Neuronal stem cell (in vitro differentiated cells): ENCODE measurements around the gene PDGFRA.
A peak's percentile ranks its signal among the peaks of the same experiment; 100 is the strongest.

ENCODE experiments used
- DNase-seq: peaks from one replicate; pipeline ENCODE4 v3.0.0-alpha.2; 2013; ENCODE audit warnings: low spot score
- H2AFZ ChIP-seq: one replicate; pipeline ENCODE4 v1.6.1; 2013; ENCODE audit warnings: mild to moderate bottlenecking, low read length, inconsistent platforms
- H2AK5ac ChIP-seq: 2 replicates; pipeline ENCODE4 v1.6.1; 2013; ENCODE audit warnings: low read depth, mild to moderate bottlenecking, inconsistent platforms, low read length, moderate library complexity, mixed read lengths
- H2BK120ac ChIP-seq: 2 replicates; pipeline ENCODE4 v1.6.1; 2013; ENCODE audit warnings: low read depth, mild to moderate bottlenecking, inconsistent platforms, low read length, moderate library complexity, mixed read lengths
- H2BK12ac ChIP-seq: one replicate; pipeline ENCODE4 v1.6.1; 2013; ENCODE audit warnings: low read length, inconsistent platforms
- H2BK15ac ChIP-seq: 2 replicates; pipeline ENCODE4 v1.6.1; 2013; ENCODE audit warnings: mild to moderate bottlenecking, low read length, inconsistent platforms, mixed read lengths
- H2BK5ac ChIP-seq: one replicate; pipeline ENCODE4 v1.6.1; 2013; ENCODE audit warnings: inconsistent platforms, mild to moderate bottlenecking, low read length, moderate library complexity
- H3K14ac ChIP-seq: one replicate; pipeline ENCODE4 v1.6.1; 2013; ENCODE audit warnings: low read length, inconsistent platforms
- H3K18ac ChIP-seq: 2 replicates; pipeline ENCODE4 v1.6.1; 2013; ENCODE audit warnings: low read length, inconsistent platforms
- H3K23ac ChIP-seq: 2 replicates; pipeline ENCODE4 v1.6.1; 2013; ENCODE audit warnings: low read depth, mild to moderate bottlenecking, mixed read lengths, low read length, inconsistent platforms; ENCODE audit not compliant: poor library complexity
- H3K27ac ChIP-seq: replicated peaks from 3 replicates; pipeline ENCODE4 v1.5.1; 2013; ENCODE audit warnings: low read length, inconsistent platforms
- H3K27me3 ChIP-seq, 3 experiments: 2 replicates each; pipeline ENCODE4 v1.6.1; 2013; ENCODE audit warnings: low read length in 3 of 3, mild to moderate bottlenecking in 2 of 3, inconsistent platforms in 1 of 3, low read depth in 1 of 3, mixed read lengths in 1 of 3, moderate library complexity in 1 of 3; ENCODE audit not compliant: control insufficient read depth in 3 of 3, insufficient read depth in 3 of 3
- H3K36me3 ChIP-seq, 2 donors: replicated peaks in 1 of 2; 2 replicates each; pipeline ENCODE4 v1.6.1; 2013; ENCODE audit warnings: low read length in 2 of 2; ENCODE audit not compliant: control insufficient read depth in 2 of 2, insufficient read depth in 2 of 2
- H3K4ac ChIP-seq: 2 replicates; pipeline ENCODE4 v1.6.1; 2013; ENCODE audit warnings: inconsistent platforms, mild to moderate bottlenecking, low read length, moderate library complexity
- H3K4me1 ChIP-seq, 2 donors: 1 replicate in 1 of 2; 2 replicates in 1 of 2; pipeline ENCODE4 v1.6.1; 2013; ENCODE audit warnings: low read length in 2 of 2, low read depth in 1 of 2; ENCODE audit not compliant: control insufficient read depth in 2 of 2, insufficient read depth in 1 of 2
- H3K4me2 ChIP-seq: one replicate; pipeline ENCODE4 v1.6.1; 2013; ENCODE audit warnings: mild to moderate bottlenecking, low read length, inconsistent platforms; ENCODE audit not compliant: insufficient read depth, poor library complexity, severe bottlenecking
- H3K4me3 ChIP-seq, 2 donors: 2 replicates each; pipeline ENCODE4 v1.5.1; 2013; ENCODE audit warnings: low read length in 2 of 2, mild to moderate bottlenecking in 2 of 2, inconsistent platforms in 1 of 2, moderate library complexity in 1 of 2
- H3K79me1 ChIP-seq: one replicate; pipeline ENCODE4 v1.6.1; 2013; ENCODE audit warnings: low read depth, mild to moderate bottlenecking, inconsistent platforms, low read length, moderate library complexity
- H3K9ac ChIP-seq: one replicate; pipeline ENCODE4 v1.6.1; 2013; ENCODE audit warnings: mild to moderate bottlenecking, low read depth, low read length, inconsistent platforms; ENCODE audit not compliant: poor library complexity
- H3K9me3 ChIP-seq, 2 donors: replicated peaks in 1 of 2; 2 replicates each; pipeline versions ENCODE3 to v1.6.1; 2013; ENCODE audit warnings: low read length in 2 of 2, mild to moderate bottlenecking in 2 of 2, inconsistent platforms in 1 of 2, low read depth in 1 of 2, mixed read lengths in 1 of 2, moderate library complexity in 1 of 2; ENCODE audit not compliant: control insufficient read depth in 2 of 2, insufficient read depth in 1 of 2
- H4K8ac ChIP-seq: one replicate; pipeline ENCODE4 v1.6.1; 2013; ENCODE audit warnings: low read depth, mild to moderate bottlenecking, inconsistent platforms, low read length, moderate library complexity
- H4K91ac ChIP-seq: one replicate; pipeline ENCODE4 v1.6.1; 2013; ENCODE audit warnings: low read length, low read depth, mild to moderate bottlenecking, inconsistent platforms; ENCODE audit not compliant: poor library complexity
- WGBS, 2 donors: extraction: QIAGEN DNeasy Blood & Tissue Kit; methylation state at CpG; one replicate each; pipeline ENCODE4 v1.1.7; 2013; ENCODE audit warnings: missing lambda C conversion rate in 2 of 2, mixed read lengths in 1 of 2; ENCODE audit not compliant: insufficient read length in 2 of 2, insufficient replicate concordance in 1 of 2; ENCODE audit errors: extremely low coverage in 2 of 2; 5-methylcytosine and 5-hydroxymethylcytosine counted together

The PDGFRA gene

DNA sequence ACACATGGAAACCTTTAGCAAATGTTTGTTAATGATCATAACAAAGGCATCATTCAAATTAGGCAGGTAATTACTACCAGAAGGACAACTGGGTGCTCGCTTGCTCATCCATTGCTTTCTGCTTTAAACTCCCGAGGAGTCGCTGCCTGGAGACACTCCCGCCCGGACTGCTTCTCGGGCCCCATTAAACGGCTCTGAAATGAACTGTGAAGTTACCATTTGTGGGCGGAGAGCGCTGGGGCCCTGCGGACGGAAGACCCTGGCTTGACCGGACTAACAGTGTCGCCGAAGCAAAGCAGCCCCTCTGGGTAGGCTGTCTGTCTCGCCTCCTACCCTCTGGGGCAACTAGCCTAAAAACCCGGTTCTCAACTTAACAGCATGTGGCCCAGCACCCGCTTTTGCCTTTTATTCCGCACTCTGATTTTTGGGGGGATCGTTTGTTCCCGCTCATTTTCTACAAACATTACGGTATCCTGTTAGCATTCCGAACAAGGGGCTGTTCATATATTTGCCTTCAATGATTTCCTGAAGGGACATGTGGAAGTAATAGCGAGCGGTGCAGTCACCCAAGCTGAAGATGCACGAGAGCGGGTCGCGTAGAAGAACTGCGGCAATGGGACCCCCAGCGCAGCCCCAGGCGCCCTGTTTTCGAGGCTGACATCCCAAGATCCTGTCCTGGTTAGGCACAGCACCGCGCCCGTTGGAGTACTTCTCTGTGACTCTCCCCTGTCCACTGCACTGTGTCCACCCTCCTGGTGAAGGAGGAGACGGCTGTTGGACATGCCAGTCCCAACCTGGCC, 1.6 kb upstream of the PDGFRA start:
- no peak overlapping the region for H2BK12ac ChIP-seq
- H3K9me3 ChIP-seq, result peaks cover 0 to 1% of the 10 kb centered on the region in 2 donors
- H2AFZ ChIP-seq, result peak overlapping the region; percentile 81
- peaks cover 35 to 84% (median 78%) of the 10 kb centered on the region in 3 experiments for H3K27me3 ChIP-seq
- no peaks in the 10 kb centered on the region for H3K79me1 ChIP-seq
- no peak overlapping the region for H3K23ac ChIP-seq
- no peak overlapping the region for H2AK5ac ChIP-seq
- no peak overlapping the region for H4K8ac ChIP-seq
- no peak overlapping the region for H3K14ac ChIP-seq
- H3K4ac ChIP-seq, result no peak overlapping the region
- peak overlapping the region; percentile 64 for H3K18ac ChIP-seq
- DNase-seq, result peak; percentile 57
- WGBS, 2 donors, result no CpG with 5 or more reads among the region's 36 CpGs
- H2BK15ac ChIP-seq, result no peak overlapping the region
- H2BK120ac ChIP-seq, result no peak overlapping the region
- H3K27ac ChIP-seq, result no peak overlapping the region
- H3K4me1 ChIP-seq, result peaks cover 4 to 16% of the 10 kb centered on the region in 2 donors
- no peak overlapping the region for H3K9ac ChIP-seq
- H4K91ac ChIP-seq, result no peak overlapping the region
- no peak overlapping the region for H2BK5ac ChIP-seq
- peak overlapping the region; percentile 97 for H3K4me2 ChIP-seq
- no peaks in the 10 kb centered on the region for H3K36me3 ChIP-seq
- peak overlapping the region; percentile 39 to 77 for H3K4me3 ChIP-seq

DNA sequence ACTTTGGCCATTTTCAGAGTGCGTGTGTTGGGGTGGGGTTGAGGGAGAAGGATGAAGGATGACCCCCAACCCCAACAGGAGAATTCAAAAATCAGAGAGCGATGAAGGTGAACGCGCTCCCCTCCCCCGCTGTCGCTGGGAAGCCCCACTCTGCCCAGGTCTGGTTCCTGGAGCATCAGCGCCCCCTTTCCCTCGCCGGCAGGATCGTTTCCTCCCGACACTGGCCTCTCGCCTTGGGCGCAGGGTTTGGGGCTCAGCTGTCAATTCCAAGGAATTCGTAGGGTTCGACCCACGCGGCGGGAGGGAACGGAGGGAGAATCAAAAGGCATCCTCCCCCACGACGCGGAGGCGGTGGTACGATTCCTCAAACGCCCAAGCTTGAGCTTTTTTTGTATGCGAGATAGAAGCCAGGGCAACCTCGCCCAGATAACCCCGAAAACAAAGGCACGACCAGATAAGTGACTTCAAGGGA, 1.0 kb upstream of the PDGFRA start:
- Histone ChIP-seq H3K14ac (no peak overlapping the region), H4K8ac (no peak overlapping the region), H2AK5ac (no peak overlapping the region), H2BK5ac (no peak overlapping the region), H2BK120ac (no peak overlapping the region), H3K27me3 (peaks cover 35 to 88% (median 78%) of the 10 kb centered on the region in 3 experiments), H4K91ac (no peak overlapping the region), H3K36me3 (no peaks in the 10 kb centered on the region), H3K4me1 (peaks cover 4 to 16% of the 10 kb centered on the region in 2 donors), H3K4ac (no peak overlapping the region), H3K9ac (no peak overlapping the region), H3K18ac (peak overlapping the region; percentile 64), H3K23ac (no peak overlapping the region), H2BK12ac (no peak overlapping the region), H3K4me2 (peak overlapping the region; percentile 97), H2BK15ac (no peak overlapping the region), H2AFZ (peak overlapping the region; percentile 81), H3K9me3 (peaks cover 0 to 1% of the 10 kb centered on the region in 2 donors), H3K4me3 (peak overlapping the region; percentile 39 to 77), H3K79me1 (no peaks in the 10 kb centered on the region), H3K27ac (no peak overlapping the region)
- DNase-seq, result peak; percentile 81
- WGBS, 2 donors, result no CpG with 5 or more reads among the region's 29 CpGs

DNA sequence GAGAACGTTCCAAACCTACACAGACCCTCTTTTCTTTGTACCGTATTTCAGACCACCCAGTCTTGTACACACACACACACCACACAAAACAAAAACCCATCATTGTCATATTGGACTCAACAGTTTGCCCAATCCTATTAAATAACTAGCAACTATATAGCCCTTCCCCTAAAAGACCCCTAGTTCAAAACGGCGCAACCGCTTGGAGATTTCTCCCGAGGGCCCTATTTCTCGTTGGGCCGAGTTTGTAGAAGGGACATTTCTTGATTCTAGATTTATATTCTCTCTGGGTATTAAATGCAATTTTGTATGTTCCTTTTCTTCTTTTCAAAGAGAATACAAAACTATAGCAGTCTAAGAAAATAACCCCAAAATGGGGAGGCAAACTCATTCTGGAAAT, 547 bp upstream of the PDGFRA start:
- Histone ChIP-seq H3K4ac (no peak overlapping the region), H2AFZ (no peak overlapping the region), H2BK15ac (no peak overlapping the region), H3K27ac (no peak overlapping the region), H3K14ac (no peak overlapping the region), H2BK120ac (no peak overlapping the region), H3K4me2 (peak overlapping the region; percentile 97), H2AK5ac (no peak overlapping the region), H3K4me3 (no peak overlapping the region), H3K9ac (no peak overlapping the region), H3K9me3 (peaks cover 0 to 1% of the 10 kb centered on the region in 2 donors), H3K27me3 (peaks cover 35 to 89% (median 77%) of the 10 kb centered on the region in 3 experiments), H3K79me1 (no peaks in the 10 kb centered on the region), H3K18ac (no peak overlapping the region), H3K36me3 (no peaks in the 10 kb centered on the region), H4K8ac (no peak overlapping the region), H2BK5ac (no peak overlapping the region), H3K23ac (no peak overlapping the region), H4K91ac (no peak overlapping the region), H3K4me1 (peaks cover 4 to 16% of the 10 kb centered on the region in 2 donors), H2BK12ac (no peak overlapping the region)
- DNase-seq, result no peak
- WGBS, 2 donors, result no CpG with 5 or more reads among the region's 8 CpGs
